ENCODE measurements around the gene GREM2.

Gene GREM2

DNA sequence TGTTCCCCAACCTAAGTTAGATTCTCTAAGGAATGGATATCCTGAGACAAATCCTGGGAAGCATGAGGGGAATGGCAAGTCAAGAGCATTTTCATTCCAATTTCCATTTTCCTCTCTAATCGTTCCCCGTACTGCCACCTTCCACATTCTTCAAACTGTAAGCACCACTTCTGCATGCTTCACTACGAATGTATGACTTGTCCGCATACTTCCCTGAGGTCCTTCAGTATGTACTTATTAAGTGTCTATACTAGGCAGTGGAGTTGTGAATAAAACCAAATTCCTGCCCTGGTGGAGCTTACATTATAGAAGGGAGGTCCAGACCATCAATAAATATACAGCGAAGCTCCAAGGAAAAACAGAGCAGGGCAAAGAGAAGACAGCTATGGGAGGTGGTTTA is 154.8 kb downstream of the GREM2 start:
- Mint-ChIP-seq H3K9me3 (no peaks in the 10 kb centered on the region), H3K36me3 (ENCODE audit: low read depth) (no peaks in the 10 kb centered on the region), H3K27me3 (ENCODE audit: low read depth, poor library complexity) (no peaks in the 10 kb centered on the region), H3K4me3 (no peak overlapping the region), H3K27ac (no peak overlapping the region), H3K4me1 (no peaks in the 10 kb centered on the region)
- DNase-seq, result no peak
- TF ChIP-seq, protein P1, sequence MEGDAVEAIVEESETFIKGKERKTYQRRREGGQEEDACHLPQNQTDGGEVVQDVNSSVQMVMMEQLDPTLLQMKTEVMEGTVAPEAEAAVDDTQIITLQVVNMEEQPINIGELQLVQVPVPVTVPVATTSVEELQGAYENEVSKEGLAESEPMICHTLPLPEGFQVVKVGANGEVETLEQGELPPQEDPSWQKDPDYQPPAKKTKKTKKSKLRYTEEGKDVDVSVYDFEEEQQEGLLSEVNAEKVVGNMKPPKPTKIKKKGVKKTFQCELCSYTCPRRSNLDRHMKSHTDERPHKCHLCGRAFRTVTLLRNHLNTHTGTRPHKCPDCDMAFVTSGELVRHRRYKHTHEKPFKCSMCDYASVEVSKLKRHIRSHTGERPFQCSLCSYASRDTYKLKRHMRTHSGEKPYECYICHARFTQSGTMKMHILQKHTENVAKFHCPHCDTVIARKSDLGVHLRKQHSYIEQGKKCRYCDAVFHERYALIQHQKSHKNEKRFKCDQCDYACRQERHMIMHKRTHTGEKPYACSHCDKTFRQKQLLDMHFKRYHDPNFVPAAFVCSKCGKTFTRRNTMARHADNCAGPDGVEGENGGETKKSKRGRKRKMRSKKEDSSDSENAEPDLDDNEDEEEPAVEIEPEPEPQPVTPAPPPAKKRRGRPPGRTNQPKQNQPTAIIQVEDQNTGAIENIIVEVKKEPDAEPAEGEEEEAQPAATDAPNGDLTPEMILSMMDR (IDR thresholded peaks at IDR 0.05), result no peak

GRCh38 chr1:240455228-240455821 is 156.6 kb downstream of the GREM2 start:
- Mint-ChIP-seq H3K27me3 (ENCODE audit: low read depth, poor library complexity) (no peaks in the 10 kb centered on the region), H3K4me3 (no peak overlapping the region), H3K36me3 (ENCODE audit: low read depth) (no peaks in the 10 kb centered on the region), H3K9me3 (no peaks in the 10 kb centered on the region), H3K4me1 (peaks cover 6% of the 10 kb centered on the region), H3K27ac (no peak overlapping the region)
- DNase-seq, result no peak
- TF ChIP-seq, protein P1 (IDR thresholded peaks at IDR 0.05), result peak; percentile 43

DNA sequence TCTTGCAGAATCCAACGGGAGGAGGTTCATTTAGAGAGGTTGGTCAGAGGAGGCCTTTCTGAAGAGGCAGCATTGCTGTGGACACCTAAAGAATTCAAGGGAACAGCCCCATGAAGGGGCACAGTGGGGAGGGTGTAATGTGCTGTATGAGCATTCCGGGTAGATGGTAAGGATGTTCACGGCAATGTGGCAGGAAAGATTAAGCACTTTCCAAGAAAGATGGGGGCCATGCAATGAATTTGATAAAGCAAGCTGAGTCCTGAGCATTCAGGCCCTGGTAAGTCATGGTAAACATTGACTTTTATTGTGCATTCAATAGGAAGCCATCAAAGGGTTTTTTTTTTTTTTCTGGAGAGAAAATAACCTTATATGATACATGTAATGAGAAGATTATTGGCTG is 166.6 kb downstream of the GREM2 start:
- H3K27me3 Mint-ChIP-seq (ENCODE audit: low read depth, poor library complexity), result peaks cover 4% of the 10 kb centered on the region
- H3K27ac Mint-ChIP-seq, result no peak overlapping the region
- TF ChIP-seq, protein P1 (IDR thresholded peaks at IDR 0.05), result no peak
- DNase-seq, result no peak
- H3K36me3 Mint-ChIP-seq (ENCODE audit: low read depth), result no peaks in the 10 kb centered on the region
- no peak overlapping the region for H3K4me3 Mint-ChIP-seq
- H3K9me3 Mint-ChIP-seq, result no peaks in the 10 kb centered on the region
- no peaks in the 10 kb centered on the region for H3K4me1 Mint-ChIP-seq

DNA sequence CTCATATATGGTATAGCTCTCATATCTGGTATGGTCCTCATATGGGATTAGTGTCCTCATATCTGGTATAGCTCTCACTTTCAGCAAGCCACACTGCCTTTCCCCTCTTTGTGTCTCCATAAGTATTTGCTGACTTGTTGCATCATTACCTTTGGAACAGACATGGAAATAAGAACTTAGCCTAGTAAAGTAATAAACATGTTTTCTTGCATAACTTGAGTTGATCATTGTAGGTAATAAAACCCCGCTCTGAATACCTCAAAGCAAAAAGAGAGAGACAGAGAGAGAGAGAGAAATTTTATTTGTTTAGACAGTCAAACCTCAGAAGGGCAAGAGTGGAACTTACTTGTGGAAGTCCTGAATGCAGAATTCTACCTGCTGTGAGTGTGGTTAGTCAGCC is 170.3 kb downstream of the GREM2 start:
- H3K27ac Mint-ChIP-seq, result no peak overlapping the region
- no peak for DNase-seq
- TF ChIP-seq, protein P1 (IDR thresholded peaks at IDR 0.05), result no peak
- H3K9me3 Mint-ChIP-seq, result no peaks in the 10 kb centered on the region
- no peak overlapping the region for H3K4me3 Mint-ChIP-seq
- H3K4me1 Mint-ChIP-seq, result no peaks in the 10 kb centered on the region
- H3K36me3 Mint-ChIP-seq (ENCODE audit: low read depth), result no peaks in the 10 kb centered on the region
- H3K27me3 Mint-ChIP-seq (ENCODE audit: low read depth, poor library complexity), result no peaks in the 10 kb centered on the region

Measured in nephron progenitor cell (in vitro differentiated cells).